OCI-LY7 (cell line): Measurements from ENCODE around the gene ZNF692.

Source experiments
- EZH2phosphoT487 ChIP-seq: fragments of 200-600 bp; sonication (generic); IDR thresholded peaks from 2 replicates; pipeline ENCODE4 v1.6.1; 2018; ENCODE audit warnings: low read depth, borderline replicate concordance, mild to moderate bottlenecking, mixed run types, antibody characterized with exemption, low read length, moderate library complexity, mixed read lengths
- TF ChIP-seq, protein P1 (sequence below): fragments of 200-600 bp; sonication (generic); conservative IDR thresholded peaks from 2 replicates; pipeline ENCODE4 v1.5.1; 2014; ENCODE audit warnings: mild to moderate bottlenecking, antibody characterized with exemption, low read length, moderate library complexity, mixed read lengths

DNA sequence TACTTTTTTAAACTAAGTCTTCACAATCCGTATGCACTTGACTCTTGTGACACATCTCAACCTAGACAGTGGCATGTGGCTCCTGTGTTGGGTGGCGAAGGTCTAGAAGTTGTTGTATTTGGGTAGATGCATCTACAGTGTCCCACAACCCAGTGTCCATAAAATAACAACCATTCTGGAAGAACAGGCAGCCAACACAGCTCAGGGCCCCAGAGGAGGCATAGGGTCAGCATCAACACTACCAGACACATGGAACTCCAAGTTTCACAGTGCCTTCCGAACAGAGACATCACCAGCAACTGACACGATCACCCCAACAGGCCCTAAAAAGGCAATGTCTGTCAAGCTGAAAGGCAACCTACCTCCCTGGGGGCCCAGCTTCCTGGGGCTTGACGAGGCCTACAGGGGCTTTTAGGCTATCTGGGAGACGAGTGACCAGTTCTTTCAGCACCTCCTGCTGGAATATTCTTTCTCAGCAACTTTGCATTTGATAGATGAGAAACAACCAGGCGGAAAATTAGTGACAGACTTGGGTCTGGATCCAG, 38.8 kb downstream of the ZNF692 start:
- TF ChIP-seq, protein P1, sequence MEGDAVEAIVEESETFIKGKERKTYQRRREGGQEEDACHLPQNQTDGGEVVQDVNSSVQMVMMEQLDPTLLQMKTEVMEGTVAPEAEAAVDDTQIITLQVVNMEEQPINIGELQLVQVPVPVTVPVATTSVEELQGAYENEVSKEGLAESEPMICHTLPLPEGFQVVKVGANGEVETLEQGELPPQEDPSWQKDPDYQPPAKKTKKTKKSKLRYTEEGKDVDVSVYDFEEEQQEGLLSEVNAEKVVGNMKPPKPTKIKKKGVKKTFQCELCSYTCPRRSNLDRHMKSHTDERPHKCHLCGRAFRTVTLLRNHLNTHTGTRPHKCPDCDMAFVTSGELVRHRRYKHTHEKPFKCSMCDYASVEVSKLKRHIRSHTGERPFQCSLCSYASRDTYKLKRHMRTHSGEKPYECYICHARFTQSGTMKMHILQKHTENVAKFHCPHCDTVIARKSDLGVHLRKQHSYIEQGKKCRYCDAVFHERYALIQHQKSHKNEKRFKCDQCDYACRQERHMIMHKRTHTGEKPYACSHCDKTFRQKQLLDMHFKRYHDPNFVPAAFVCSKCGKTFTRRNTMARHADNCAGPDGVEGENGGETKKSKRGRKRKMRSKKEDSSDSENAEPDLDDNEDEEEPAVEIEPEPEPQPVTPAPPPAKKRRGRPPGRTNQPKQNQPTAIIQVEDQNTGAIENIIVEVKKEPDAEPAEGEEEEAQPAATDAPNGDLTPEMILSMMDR = no peak
- no peak for TF ChIP-seq EZH2phosphoT487
